GM18520 (cell line): Measurements from ENCODE around the gene SETBP1.

Experiments used
- ATAC-seq: cut with Tn5 transposase; IDR thresholded peaks from one replicate; pipeline ENCODE4 v1.9.1; 2021; ENCODE audit not compliant: unreplicated experiment

SETBP1 gene

DNA sequence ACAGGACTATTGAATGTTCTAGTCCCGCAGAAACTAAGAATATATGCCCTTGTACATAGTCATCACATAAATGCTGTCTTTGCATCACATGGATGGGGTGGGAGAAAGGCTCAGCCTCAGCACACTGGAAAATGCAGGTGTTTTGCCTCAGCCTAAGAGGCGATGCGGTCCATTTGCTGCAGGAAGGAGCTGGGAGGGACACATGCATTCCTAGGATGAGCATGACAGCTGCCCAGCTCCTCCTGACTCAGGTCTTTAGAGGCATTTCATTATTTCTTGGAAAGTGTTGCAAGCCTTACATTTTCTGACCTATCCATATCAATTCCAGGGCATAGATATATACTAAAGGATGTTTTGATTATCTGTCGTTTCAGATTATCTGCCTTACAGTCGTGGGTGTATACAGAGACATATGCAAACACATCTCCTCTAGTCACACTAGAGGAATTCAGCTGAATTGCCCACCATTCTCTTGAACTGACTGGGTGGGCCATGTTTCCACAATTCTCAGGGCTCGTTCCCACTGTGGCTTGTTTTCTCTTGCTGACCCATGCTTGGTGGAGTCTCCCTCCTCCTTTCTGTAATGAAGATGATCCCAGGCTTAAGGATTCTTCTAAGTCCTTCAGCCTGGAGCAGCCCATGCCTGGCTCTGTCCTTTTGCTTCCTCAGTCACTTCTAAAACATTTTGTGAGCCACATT is 156.9 kb downstream of the SETBP1 start:
- no peak for ATAC-seq

DNA sequence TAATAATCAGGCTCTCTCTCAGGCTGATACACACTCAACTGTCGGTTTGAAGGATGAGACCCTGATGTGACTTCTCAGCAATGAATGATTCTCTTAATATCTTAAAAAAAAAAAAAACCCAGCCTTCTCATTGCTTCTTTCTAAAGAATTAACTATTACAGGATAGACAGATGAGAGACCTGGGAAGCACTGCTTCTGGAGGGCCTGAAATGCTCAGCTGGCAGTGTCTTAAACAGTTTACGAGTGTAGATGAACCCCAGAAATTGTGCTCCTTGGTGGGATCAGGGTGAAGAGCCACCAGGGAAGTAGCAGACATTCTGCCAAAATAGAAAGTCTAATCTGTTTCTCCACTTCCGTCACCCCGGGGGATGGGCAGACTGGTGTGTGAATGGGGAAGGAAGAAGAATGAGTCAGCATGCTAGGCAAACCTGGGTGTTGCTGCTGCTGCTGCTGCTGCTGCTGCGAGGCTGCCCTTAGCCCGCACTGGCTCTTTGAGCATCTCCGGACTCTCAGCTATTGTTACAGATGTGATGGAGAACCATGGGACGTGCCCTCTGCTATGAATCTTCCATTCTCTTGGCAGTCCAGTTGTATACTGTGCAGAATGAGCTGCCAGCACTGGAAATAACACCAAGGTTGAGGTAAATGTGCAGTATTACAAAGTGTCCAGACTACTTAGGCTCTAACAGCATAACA is 158.4 kb downstream of the SETBP1 start:
- peak; percentile 93 for ATAC-seq

- no peak for ATAC-seq
These were observed 159.5 kb downstream of the SETBP1 start for GRCh38 chr18:44840058-44840790.

DNA sequence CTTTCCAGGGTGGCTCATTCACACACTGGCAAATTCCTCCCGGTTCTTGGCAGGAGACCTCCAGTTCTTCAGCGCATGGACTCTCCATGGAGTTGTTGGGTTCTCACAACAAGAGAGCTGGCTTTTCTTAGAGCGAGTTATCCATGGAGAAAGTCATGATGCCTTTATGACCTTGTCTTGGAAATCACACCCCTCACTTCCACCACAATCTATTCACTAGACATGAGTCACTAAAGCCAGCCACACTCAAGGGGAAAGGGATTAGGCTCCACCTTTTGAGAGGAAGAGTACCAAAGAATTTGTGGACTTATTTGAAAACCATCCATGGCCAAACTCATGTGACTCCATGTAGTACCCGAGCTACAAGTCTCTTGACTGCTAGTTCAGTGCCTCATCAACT is 160.5 kb downstream of the SETBP1 start:
- no peak for ATAC-seq

- ATAC-seq, result no peak
These were observed 161.3 kb downstream of the SETBP1 start for GRCh38 chr18:44841752-44842587.

GRCh38 chr18:44842588-44843412 is 162.1 kb downstream of the SETBP1 start:
- ATAC-seq, result no peak

- ATAC-seq, result no peak
These were observed 163.8 kb downstream of the SETBP1 start for GRCh38 chr18:44844486-44844885.

DNA sequence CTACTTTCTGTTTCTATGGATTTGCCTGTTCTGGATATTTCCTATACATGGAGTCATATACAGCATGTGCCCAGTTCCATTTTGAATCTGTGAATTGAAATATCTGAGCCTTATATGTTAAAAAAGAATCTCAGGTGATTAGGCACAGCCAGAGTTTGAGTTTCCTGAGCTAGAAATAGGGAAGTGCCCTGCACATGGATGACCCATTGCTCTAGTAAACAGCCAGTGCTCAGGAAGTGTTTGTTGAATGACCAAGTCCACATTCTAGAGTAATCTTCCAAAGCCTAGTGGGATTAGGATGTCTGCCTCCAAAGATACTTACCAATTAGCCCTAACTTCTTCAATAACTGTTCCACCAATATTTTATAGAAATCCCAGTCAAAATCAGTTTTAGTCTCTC is 165.8 kb downstream of the SETBP1 start:
- no peak for ATAC-seq

DNA sequence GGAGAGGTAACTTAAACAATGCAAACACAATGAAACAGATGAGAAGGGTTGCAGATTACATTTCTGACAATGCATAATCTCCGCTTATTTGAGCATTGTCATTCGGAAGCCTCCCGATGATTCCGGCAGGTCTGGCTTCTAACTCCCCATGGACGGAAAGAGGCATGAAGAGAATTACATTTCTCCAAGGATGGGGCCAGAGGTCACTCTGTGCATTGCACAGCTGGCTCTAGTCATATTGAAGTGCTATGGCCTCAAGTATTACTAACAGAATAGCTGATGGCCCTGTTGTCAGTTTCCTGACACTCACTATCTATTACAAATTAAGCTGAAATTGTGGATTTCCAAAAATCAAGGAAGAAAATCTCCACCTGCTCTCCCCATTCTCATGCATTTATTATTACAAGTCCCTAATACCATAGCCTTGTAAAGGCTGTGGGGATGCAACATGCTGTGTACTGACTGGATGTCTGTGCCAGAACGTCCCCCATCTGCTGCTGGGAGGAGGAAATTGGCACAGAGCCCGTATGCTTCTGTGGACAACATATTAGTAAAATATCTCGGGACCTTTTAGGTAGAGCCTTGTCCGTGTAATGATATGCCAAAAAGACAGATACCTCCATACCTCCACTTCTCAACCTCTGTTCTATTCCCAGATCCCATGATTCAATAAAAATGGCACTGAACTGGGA is 168.1 kb downstream of the SETBP1 start:
- no peak for ATAC-seq

- ATAC-seq, result no peak
These were observed 168.7 kb downstream of the SETBP1 start for GRCh38 chr18:44849361-44849760.

DNA sequence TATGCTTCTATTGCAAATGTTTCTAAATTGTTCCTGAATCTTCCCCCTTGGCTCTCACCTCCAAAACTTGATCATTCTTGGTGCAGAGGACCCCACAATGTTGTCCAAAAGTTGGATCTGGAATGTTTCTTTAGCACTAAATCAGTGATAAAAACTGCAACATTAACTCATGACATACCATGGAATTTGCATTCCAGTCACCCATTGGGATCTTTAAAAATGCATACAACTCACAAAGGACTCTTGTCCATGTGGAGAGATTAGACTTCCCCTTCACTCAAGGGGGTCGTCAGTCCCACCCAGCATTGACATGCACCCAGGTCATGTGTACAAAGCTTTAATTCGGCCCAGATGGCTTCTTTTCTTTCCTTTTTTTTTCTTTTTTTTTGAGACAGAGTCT is 169.3 kb downstream of the SETBP1 start:
- no peak for ATAC-seq

- ATAC-seq, result no peak
These were observed 171.4 kb downstream of the SETBP1 start for GRCh38 chr18:44851856-44852621.

DNA sequence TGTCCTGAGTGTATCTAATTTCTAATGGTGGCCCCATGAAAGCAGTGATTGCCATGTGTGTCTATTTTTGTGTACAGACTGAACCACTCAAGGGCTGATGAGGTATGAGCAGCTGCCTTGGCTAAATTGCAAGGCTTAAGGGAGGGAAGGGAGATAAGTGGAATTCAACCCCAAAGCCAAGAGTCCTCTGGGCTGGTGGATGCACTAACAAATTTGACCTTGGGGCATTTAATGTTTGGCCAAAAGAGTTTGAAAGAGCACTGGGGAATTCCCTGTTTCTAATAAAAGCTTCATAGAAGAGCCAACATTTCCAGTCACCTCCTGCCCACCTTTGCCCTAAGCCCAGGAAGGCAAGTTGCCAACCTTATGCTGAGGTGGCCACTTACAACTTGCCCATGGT is 172.1 kb downstream of the SETBP1 start:
- ATAC-seq, result no peak

GRCh38 chr18:44853430-44853829 is 172.7 kb downstream of the SETBP1 start:
- ATAC-seq, result no peak

GRCh38 chr18:44855681-44856080 is 175.0 kb downstream of the SETBP1 start:
- no peak for ATAC-seq

- ATAC-seq, result no peak
These were observed 175.5 kb downstream of the SETBP1 start for GRCh38 chr18:44856157-44856556.

- ATAC-seq, result no peak
These were observed 176.4 kb downstream of the SETBP1 start for GRCh38 chr18:44857081-44857480.

DNA sequence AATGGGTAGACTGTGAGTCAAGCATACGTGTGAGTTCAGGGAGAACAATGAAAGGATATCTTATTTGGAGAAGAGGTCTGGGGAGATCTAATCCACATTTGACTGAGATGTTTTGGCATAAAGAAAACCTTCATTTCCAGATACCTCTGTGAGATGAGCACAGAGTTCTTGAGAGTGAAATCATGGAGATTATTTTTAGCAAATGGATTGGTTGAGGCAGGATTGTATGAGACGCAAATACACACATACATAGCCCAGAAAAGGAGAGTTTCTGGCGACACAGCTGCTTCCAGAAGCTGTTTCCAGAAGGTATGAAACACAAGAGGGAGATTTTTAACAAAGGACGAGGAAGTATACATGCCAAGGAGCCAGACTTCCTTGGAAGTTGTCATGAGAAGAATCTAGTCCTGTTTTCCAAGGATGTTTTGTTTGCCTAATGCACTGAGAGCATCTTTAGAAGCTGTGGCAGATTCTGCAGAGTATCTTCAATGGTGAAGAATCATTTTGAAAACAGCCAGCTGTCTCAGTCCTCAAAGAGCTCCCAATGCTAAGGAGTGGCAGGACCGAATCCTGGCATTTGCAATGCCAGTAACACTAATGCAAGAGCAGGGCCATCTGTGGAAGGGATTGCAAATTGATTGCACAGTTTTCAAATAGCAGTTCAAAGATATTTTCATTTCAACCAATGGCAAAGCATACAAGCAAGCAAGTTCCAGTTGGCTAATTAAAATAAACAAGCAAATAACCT is 177.2 kb downstream of the SETBP1 start:
- ATAC-seq, result no peak
